WERI-Rb-1 (cell line): ENCODE results near the gene ENTPD8.

ENCODE experiments used
- DNase-seq: peaks from one replicate; pipeline ENCODE4 v3.0.0-alpha.2; 2020
- H3K27ac ChIP-seq: fragments of 250-450 bp; sonication (Bioruptor Pico); 2 replicates; pipeline ENCODE4 v1.5.1; 2020; ENCODE audit warnings: mild to moderate bottlenecking, moderate library complexity
- H3K27me3 ChIP-seq: fragments of 250-450 bp; sonication (Bioruptor Pico); 2 replicates; pipeline ENCODE4 v1.5.1; 2021; ENCODE audit warnings: mild to moderate bottlenecking, low read depth, moderate library complexity; ENCODE audit not compliant: insufficient read depth, severe bottlenecking
- H3K36me3 ChIP-seq: fragments of 250-450 bp; sonication (Bioruptor Pico); 2 replicates; pipeline ENCODE4 v1.5.1; 2020; ENCODE audit warnings: mild to moderate bottlenecking, moderate library complexity
- H3K4me3 ChIP-seq: 2 replicates; pipeline ENCODE4 v1.5.1; 2011; ENCODE audit warnings: low read depth, mild to moderate bottlenecking, control low read depth, low read length
- H3K9me3 ChIP-seq: fragments of 250-450 bp; sonication (Bioruptor Pico); 2 replicates; pipeline ENCODE4 v1.5.1; 2021; ENCODE audit warnings: mild to moderate bottlenecking, moderate library complexity; ENCODE audit not compliant: severe bottlenecking
- TF ChIP-seq, protein P1 (sequence below): IDR thresholded peaks from 2 replicates; pipeline ENCODE4 v1.5.1; 2011; ENCODE audit warnings: low read depth, mild to moderate bottlenecking, control low read depth, inconsistent platforms, low read length

Gene ENTPD8

DNA sequence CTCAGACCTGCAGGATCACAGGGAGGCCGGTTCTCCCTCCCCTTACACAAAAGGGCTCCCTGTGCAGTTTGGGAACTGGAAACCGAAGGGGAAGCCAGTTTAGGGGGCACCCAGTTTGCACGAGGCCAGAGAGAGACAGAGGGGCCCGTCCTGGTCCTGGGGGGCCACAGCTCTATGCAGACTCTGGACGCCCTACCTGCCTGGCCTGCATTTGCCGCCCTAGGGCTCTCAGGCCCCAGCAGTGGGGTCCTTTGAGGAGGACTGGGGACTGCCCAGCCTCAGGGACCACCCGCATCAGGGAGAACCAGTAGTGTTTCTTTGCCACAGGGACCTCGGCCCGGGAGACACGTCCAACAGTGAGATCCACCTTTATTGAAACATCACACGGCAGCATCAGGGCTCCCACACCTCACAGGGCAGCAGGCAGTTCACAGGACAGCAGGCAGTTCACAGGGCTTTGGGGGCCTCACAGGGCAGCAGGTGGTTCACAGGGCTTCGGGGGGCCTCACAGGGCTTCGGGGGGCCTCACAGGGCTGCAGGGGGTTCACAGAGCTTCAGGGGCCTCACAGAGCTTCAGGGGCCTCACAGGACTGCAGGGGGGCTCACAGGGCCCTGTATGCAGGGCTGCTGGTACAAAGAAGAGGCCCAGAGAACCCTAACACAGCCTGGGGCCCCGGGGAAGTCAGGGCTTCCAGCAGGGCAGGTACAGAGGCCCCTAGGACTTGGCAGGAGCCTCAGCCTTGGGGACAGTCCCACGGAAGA lies 18.6 kb upstream of the ENTPD8 start:
- Histone ChIP-seq H3K27ac (peak overlapping the region; percentile 81), H3K9me3 (no peaks in the 10 kb centered on the region), H3K4me3 (peak overlapping the region; percentile 34), H3K27me3 (no peaks in the 10 kb centered on the region), H3K36me3 (peaks cover 30% of the 10 kb centered on the region)
- no peak for DNase-seq
- TF ChIP-seq, protein P1, sequence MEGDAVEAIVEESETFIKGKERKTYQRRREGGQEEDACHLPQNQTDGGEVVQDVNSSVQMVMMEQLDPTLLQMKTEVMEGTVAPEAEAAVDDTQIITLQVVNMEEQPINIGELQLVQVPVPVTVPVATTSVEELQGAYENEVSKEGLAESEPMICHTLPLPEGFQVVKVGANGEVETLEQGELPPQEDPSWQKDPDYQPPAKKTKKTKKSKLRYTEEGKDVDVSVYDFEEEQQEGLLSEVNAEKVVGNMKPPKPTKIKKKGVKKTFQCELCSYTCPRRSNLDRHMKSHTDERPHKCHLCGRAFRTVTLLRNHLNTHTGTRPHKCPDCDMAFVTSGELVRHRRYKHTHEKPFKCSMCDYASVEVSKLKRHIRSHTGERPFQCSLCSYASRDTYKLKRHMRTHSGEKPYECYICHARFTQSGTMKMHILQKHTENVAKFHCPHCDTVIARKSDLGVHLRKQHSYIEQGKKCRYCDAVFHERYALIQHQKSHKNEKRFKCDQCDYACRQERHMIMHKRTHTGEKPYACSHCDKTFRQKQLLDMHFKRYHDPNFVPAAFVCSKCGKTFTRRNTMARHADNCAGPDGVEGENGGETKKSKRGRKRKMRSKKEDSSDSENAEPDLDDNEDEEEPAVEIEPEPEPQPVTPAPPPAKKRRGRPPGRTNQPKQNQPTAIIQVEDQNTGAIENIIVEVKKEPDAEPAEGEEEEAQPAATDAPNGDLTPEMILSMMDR: no peak

- Histone ChIP-seq H3K9me3 (no peaks in the 10 kb centered on the region), H3K4me3 (peak within 1 kb of the TSS; percentile 69), H3K27ac (peak within 1 kb of the TSS; percentile 81), H3K27me3 (no peaks in the 10 kb centered on the region), H3K36me3 (peaks cover 35% of the 10 kb centered on the region)
- DNase-seq: peak; percentile 91
- TF ChIP-seq, protein P1: no peak
These were observed 18.0 kb upstream of the ENTPD8 start, which contains the start of gene NSMF for GRCh38 chr9:137459152-137459600. Gene NSMF (minus strand): TSS chr9:137459334. CDS start chr9:137459102, 232 bp downstream.

DNA sequence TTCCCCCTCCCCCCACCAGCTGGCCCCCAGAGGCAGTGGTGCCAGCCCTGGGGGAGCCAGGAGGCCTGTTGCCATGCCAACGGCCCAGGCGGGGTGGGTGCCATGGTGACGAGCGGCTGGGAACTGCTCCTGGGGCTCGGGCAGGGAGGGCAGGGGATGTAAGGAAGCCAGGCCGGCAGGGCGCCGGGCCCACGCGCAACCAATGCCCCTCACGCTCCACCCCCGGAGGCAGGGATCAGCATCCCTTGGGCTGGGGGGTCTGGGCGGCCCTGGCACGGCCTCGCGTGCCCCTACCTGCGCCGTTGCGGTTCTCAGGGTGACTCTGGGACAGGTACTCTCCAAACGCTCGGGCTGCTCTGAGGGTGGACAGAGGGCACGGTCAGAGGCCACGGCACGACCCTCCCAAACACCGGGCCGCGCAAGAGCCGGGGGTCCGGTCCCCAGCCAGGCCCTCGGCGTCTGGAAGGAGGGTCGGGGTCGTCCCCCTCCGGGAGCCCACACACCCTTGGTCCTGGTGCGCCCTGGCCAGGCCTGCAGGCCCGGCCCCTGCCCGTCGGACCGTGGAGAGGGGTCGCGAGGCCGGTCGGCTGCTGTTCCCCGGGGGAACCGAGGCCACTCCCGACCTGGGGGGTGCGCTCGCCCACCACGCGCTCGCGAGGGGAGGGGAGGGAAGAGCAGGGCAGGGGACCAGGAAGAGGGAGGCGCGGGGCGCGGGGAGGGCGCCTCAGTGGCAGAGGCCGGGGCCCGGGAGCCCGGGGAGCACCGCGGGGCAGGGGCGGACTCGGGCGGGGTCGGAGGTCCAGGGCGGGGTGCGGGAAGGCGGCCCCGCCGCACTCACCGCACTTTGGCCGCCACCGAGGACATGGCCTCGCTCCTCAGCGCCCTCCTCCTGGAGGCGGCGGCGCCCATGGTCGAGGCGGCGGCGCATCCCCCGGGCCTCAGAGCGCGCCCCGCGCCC lies 17.3 kb upstream of the ENTPD8 start:
- peak overlapping the region; percentile 69 for H3K4me3 ChIP-seq
- TF ChIP-seq, protein P1: no peak

DNA sequence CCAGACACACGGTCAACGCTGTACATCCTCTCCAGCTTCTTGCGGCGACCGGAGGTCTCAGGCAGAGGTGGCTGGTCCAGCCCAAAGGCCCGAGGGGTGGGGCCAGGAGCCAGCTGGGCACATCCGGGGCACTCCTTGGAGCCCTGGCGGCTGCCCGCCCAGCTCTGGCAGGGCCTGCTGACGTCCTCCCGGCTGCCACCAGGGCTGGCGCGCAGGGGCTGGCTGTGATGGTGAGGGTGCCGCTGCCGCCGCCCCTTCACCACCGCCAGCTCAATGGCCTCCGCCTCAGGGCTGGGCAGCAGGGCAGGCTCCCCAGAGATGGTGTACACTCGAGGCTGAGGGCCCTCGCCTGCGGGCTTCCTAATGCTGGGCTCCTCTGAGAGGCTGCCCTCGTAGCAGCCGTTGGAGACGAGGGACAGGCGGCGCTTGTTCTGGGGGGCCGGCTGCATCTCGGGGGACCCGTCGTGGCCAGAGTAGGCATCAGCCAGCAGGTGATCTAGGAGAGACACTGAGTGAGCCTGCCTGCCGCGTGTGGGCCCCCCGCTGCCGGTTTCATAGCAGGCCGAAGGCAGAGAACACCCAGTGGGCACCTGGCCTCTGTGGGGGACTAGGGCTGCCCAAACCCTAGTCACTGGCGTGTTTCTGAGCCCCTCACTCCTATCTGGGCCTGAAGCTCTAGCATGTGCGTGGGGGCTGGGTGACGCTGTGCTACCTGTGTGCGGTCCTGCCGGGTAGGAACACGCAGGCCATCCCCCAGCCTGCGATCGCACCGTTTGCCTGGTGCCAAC lies 16.4 kb upstream of the ENTPD8 start:
- no peak for DNase-seq
- no peaks in the 10 kb centered on the region for H3K27me3 ChIP-seq
- peaks cover 47% of the 10 kb centered on the region for H3K36me3 ChIP-seq
- no peak overlapping the region for H3K4me3 ChIP-seq
- no peaks in the 10 kb centered on the region for H3K9me3 ChIP-seq
- no peak overlapping the region for H3K27ac ChIP-seq
- TF ChIP-seq, protein P1: no peak

More for the DNA sequence above, 17.3 kb upstream of the ENTPD8 start:
- Histone ChIP-seq H3K27ac (peak overlapping the region; percentile 51), H3K36me3 (peaks cover 38% of the 10 kb centered on the region), H3K9me3 (no peaks in the 10 kb centered on the region), H3K27me3 (no peaks in the 10 kb centered on the region)
- no peak for DNase-seq

GRCh38 chr9:137456864-137457405 lies 15.8 kb upstream of the ENTPD8 start:
- Histone ChIP-seq H3K36me3 (peaks cover 49% of the 10 kb centered on the region), H3K4me3 (no peak overlapping the region), H3K9me3 (no peaks in the 10 kb centered on the region), H3K27ac (no peak overlapping the region), H3K27me3 (no peaks in the 10 kb centered on the region)
- TF ChIP-seq, protein P1: no peak
- DNase-seq: no peak
